Measurements from ENCODE around the gene RNF44.

GRCh38 chr5:176519810-176520720 lies 17.1 kb downstream of the RNF44 start:
- no peak for TF ChIP-seq CTCF (IDR thresholded peaks at IDR 0.05)
- no peak for TF ChIP-seq POLR2A (IDR thresholded peaks at IDR 0.05)

All from heart left ventricle (tissue), 13 donors.